ENCODE data around the gene PDHX.

Gene PDHX

DNA sequence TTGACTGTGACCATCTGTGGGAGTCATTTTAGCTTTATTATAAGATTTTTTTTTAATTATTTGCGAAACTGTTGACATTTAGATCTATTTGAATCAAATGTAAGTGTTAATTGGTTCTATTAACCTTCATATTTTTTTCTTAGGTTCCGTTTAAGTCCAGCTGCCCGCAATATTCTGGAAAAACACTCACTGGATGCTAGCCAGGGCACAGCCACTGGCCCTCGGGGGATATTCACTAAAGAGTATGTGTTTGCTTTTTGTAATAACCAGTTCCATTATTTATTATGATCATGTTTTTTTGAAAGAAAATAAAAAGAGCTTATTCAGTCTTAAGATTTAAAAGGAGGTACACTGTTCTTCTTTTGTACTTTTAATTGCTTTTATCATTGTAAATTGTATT lies 43.9 kb downstream of the PDHX start:
- no peak for DNase-seq

GRCh38 chr11:34962034-34962433 lies 45.6 kb downstream of the PDHX start:
- DNase-seq: no peak

- no peak for DNase-seq
These were observed 46.9 kb downstream of the PDHX start for GRCh38 chr11:34963351-34963750.

DNA sequence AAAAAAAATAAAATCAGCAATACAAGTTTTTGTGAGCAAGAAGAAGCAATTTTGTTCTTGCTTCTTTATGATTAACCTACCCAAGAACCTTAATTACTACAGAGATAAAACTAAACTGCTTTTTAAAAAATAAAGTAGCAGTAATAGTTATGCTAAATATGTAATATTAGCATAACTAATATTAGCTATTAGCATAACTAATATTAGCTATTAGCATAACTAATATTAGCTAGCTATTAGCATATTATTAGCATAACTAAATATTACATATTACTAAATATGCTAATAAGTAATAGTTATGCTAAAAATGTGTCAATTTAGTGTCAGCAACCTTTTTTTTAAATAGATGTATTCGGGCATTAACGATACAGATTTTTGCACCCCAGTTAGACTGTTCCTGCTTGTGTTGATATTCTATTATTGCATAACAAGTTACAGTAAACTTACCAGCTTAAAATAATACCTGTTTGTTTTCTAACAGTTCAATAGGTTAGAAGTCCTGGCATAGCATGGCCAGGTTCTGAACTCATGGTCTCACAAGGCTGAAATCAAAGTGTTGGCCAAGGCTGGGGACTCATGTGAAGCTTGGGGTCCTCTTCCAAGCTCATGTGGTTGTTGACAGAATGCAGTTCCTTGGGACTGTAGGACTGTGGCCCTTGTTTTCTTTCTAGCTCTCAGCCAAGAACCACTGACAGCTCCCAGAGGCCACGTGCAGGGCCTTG lies 48.4 kb downstream of the PDHX start:
- no peak for DNase-seq

GRCh38 chr11:34968862-34969261 lies 52.4 kb downstream of the PDHX start:
- no peak for DNase-seq

DNA sequence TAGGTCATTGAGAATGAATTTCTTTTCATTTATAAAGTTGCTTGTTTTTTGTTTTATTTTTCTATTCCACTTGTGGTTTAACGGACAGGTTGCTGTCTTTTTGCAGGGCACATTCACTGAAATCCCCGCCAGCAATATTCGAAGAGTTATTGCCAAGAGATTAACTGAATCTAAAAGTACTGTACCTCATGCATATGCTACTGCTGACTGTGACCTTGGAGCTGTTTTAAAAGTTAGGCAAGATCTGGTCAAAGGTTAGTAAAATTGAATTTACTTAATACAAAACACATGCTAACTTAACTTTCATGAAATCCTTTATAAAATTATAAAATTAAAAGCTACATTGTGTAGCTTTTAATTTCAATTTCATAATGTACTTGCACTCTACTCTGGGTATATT lies 53.6 kb downstream of the PDHX start:
- no peak for DNase-seq

DNA sequence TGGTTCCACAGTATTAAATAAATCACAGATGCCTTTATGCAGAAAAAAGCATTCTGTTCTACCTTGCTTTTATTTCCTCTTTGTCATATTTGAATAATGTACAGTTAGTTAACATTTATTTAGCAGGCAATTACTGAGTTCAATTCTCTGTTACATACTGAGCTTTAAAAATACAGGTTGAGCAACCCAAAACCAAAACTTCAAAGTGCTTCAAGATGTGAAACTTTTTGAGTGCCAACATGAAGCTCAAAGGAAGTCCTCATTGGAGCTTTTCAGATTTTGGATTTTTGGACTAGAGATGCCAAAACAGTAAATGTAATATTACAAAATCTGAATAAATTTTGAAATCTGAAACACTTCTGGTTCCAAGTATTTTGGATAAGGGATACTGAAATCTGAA lies 54.1 kb downstream of the PDHX start:
- no peak for DNase-seq

- no peak for DNase-seq
These were observed 55.5 kb downstream of the PDHX start for GRCh38 chr11:34971928-34972327.

DNA sequence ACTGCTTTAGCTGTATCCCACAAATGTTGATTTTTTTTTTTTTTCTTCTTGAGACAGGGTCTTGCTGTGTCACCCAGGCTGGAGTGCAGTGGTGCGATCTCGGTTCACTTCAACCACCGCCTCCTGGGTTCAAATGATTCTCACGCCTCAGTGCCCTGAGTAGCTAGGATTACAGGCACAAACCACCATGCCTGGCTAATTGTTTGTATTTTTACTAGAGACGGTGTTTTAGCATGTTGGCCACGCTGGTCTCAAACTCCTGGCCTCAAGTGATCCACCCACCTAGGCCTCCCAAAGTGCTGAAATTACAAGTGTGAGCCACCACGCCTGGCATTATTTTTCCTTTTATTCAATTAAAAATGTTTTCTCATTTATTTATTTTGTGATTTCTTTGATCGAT lies 55.9 kb downstream of the PDHX start:
- no peak for DNase-seq

DNA sequence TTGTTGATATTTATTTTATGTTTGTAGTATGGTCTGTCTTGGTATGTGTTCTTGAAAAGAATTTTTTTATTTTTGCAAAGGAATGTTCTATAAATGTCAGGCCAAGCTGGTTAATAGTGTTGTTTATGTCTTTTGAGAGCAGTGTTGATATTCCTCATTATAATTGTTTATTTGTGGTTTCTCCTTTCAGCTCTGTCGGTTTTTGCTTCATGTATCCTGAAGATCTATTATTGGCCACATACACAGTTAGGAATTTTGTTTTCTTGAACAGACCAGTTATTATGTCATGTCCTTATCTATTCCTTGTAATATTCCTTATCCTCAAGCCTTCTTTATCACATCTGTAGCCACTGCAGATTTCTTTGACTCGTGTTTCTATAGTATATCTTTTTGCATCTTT lies 56.5 kb downstream of the PDHX start:
- DNase-seq: no peak

- no peak for DNase-seq
These were observed 59.1 kb downstream of the PDHX start for GRCh38 chr11:34975482-34975881.

DNA sequence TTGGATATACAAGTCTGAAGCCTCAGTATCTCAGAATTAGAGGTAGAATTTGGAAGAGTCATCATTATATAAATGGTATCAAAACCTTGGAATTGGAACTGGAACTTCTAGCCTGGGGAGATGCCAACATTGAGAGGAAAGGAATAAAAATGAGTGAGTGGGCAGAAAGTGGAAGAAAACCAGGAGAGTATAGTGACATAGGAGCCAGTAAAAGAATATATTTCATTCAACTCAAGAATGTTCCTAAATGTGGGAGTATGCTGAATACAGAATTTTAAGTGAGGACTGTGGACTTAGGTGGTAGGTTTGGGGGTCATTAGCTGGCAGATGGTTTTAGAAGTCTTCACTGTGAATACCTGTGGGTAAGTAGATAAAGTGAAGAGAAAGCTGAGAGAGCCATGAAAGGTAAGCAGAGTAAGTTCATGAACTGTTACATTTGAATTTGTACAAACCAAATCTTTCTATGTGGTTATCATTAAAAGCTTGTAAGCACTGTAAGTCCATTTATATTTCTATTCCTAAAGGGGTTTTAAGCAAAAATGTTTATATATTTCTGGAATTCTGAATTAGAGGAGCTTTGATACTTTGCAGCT lies 60.2 kb downstream of the PDHX start:
- DNase-seq: no peak

DNA sequence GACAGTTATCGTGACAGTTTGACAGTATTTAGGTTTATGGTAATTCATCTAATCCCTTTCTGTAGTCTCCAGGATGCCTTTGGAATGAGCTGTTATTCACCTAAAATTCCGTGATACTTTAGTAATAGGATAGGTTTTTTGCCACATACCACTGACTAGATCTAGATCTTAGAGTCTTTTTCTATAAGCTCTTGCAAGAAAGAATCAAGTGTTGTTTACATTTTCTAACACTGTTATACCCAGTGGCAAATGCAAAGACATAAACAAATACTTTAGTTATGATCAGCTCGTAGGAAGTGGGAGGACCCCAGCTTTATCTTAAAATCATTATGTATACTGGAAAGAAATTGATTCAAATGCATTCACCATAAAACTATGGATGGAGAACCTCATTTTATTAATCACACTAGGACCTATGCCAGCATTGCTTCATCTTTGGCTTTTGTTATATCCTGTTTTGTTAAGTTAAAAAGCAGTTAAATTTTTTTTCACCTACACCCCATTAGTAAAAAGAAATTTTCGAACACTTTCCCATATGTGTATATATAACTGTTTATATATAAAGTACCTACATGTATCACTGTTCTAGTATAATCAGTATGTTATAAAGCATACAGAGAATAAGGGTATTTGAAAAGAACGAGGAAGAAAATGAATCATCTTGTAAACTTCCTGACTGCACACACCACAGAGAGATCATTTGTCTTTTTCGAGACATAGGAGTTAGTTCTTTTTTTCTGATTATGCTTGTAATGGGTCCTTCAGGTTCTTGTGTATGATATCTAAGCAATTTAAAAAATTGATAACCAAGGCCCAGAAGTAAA lies 60.9 kb downstream of the PDHX start:
- DNase-seq: no peak

- DNase-seq: no peak
These were observed 62.1 kb downstream of the PDHX start for GRCh38 chr11:34978236-34979191.

- no peak for DNase-seq
These were observed 68.1 kb downstream of the PDHX start for GRCh38 chr11:34984514-34984913.

- DNase-seq: no peak
These were observed 70.6 kb downstream of the PDHX start for GRCh38 chr11:34986883-34987520.

- DNase-seq: no peak
These were observed 71.2 kb downstream of the PDHX start for GRCh38 chr11:34987617-34988016.

DNA sequence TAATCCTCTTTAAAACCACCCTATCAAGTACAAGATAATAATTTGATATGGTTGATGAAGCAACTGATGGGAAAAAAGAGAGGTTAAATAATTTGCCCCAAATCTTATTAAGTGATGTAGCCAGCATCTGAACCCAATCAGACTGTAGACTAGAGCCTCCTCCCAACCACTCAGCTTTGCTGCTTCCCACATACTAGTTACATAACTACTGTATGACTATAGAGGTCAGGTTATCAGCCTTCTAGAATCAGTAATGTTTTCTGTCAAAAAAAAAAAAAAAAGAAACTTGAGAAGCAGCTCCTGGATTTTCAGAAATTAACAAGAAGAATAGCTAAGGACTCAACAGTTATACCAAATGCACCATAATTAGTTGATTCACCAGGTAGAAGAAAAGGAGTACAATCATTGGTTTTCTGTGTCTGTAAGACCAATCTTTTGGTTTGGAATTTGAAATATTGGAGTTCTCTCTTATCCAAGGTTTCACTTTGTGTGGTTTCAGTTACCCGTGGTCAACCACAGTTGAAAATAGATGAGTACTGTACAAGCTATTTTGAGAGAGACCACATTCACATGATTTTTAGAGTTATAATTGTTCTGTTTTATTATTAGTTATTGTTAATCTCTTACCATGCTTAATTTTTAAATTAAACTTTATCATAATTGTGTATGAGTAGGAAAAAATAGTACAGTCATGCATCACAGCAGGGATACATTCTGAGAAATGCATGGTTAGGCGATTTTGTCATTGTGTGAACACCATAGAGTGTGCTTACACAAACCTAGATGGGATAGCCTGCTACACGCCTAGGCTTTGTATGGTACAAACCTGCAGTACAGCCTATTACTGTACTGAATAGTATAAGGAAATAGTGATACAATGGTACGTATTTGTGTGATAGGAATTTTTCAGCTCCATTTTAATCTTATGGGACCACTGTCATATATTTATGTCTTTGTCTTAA lies 72.2 kb downstream of the PDHX start:
- no peak for DNase-seq

DNA sequence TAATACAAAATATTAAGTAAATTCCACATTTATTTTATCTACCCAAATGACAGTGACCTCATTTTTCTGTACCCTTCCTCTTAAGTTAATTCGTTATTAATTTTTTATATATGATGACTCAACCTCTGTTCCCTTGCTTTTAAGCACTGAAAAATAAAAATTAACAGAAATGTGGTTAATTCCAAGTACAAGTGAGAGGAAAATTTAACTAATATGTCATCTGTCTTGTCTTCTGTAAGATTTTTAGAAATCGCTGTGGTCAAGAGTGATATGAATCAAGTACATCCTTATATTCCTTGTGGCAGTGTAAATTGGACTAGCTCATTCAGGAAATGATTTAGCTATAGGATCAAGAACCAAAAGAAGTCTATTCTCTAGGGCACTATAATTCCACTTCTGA lies 74.5 kb downstream of the PDHX start:
- no peak for DNase-seq

DNA sequence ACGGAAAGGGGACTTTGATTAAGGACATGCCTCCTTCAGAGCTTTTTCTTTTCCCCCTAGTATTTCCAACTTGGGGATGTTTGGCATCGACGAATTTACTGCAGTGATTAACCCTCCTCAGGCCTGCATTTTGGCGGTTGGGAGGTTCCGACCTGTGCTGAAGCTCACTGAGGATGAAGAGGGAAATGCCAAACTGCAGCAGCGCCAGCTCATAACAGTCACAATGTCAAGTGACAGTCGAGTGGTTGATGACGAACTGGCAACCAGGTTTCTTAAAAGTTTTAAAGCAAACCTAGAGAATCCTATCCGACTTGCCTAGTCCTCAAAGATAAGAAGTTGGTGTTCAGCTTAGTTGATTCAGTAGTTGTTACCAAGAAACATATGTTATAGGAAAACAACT lies 78.4 kb downstream of the PDHX start:
- DNase-seq: no peak

GRCh38 chr11:34996958-34997357 lies 80.5 kb downstream of the PDHX start:
- DNase-seq: no peak

Data from CD4-positive, alpha-beta T cell treated with Interferon gamma for 1 hour (primary cell).